Measurements from ENCODE around the gene NDC80.
A peak's percentile ranks its signal among the peaks of the same experiment; 100 is the strongest.

The NDC80 gene

GRCh38 chr18:2651981-2652380, 80.6 kb downstream of the NDC80 start:
- Histone ChIP-seq H3K27ac (no peak overlapping the region), H3K4me3 (no peak overlapping the region), H4K20me1 (peaks cover 4 to 13% (median 11%) of the 10 kb centered on the region in 11 experiments; a peak in 19 of 22 replicates), H3K9ac (no peak overlapping the region), H3K4me2 (no peak overlapping the region), H3K27me3 (no peaks in the 10 kb centered on the region), H3K4me1 (peaks cover 18 to 29% (median 23%) of the 10 kb centered on the region in 10 experiments; a peak in 19 of 20 replicates), H3K9me3 (replicated peaks in 1 of 11) (peaks cover 0 to 3% (median 0%) of the 10 kb centered on the region in 11 experiments; a peak in 1 of 22 replicates), H3K36me3 (no peaks in the 10 kb centered on the region)
- TF ChIP-seq Cebpa-rat (IDR thresholded peaks at IDR 0.05), result no peak

GRCh38 chr18:2653467-2653866, 82.1 kb downstream of the NDC80 start:
- Histone ChIP-seq H3K4me3 (no peak overlapping the region), H3K4me1 (peaks cover 28 to 39% (median 32%) of the 10 kb centered on the region in 10 experiments), H3K9ac (peak overlapping the region in 3 of 11 experiments; percentile 31 to 99 (median 55); a peak in 4 of 22 replicates), H4K20me1 (peaks cover 17 to 27% (median 25%) of the 10 kb centered on the region in 11 experiments; a peak in 21 of 22 replicates), H3K27ac (peak overlapping the region in 9 of 11 experiments; percentile 2 to 98 (median 96); a peak in 15 of 22 replicates), H3K9me3 (replicated peaks in 1 of 11) (peaks cover 0 to under 1% (median 0%) of the 10 kb centered on the region in 11 experiments; a peak in 1 of 22 replicates), H3K4me2 (peak overlapping the region; percentile 83 to 95 (median 90); a peak in 21 of 22 replicates), H3K27me3 (no peaks in the 10 kb centered on the region), H3K36me3 (no peaks in the 10 kb centered on the region; a peak in 1 of 22 replicates)
- peak in 3 of 11 experiments; percentile 11 to 71 (median 37); a peak in 4 of 22 replicates for TF ChIP-seq Cebpa-rat (IDR thresholded peaks at IDR 0.05)

- Histone ChIP-seq H3K4me3 (peak overlapping the region; percentile 78 to 99 (median 94)), H3K27ac (peak overlapping the region; percentile 91 to 98 (median 96)), H3K9ac (peak overlapping the region; percentile 93 to 99 (median 97))
Measured at GRCh38 chr18:2654169-2654927, 83.0 kb downstream of the NDC80 start.

GRCh38 chr18:2654928-2655177, 83.5 kb downstream of the NDC80 start:
- peak overlapping the region; percentile 93 to 99 (median 97) for H3K9ac ChIP-seq
- H3K27ac ChIP-seq, result peak overlapping the region; percentile 91 to 98 (median 96)
- H3K4me1 ChIP-seq, result peaks cover 34 to 47% (median 42%) of the 10 kb centered on the region in 10 experiments

More at GRCh38 chr18:2654169-2654927, 83.0 kb downstream of the NDC80 start:
- H3K4me1 ChIP-seq, result peaks cover 34 to 46% (median 39%) of the 10 kb centered on the region in 10 experiments
- peaks cover 0 to 6% (median 4%) of the 10 kb centered on the region in 11 experiments; a peak in 13 of 22 replicates for H3K36me3 ChIP-seq
- no peak for TF ChIP-seq Cebpa-rat (IDR thresholded peaks at IDR 0.05)
- peaks cover 25 to 36% (median 33%) of the 10 kb centered on the region in 11 experiments; a peak in 21 of 22 replicates for H4K20me1 ChIP-seq
- no peaks in the 10 kb centered on the region for H3K27me3 ChIP-seq
- H3K9me3 ChIP-seq (replicated peaks in 1 of 11), result no peaks in the 10 kb centered on the region
- H3K4me2 ChIP-seq, result peak overlapping the region; percentile 83 to 95 (median 90)

GRCh38 chr18:2655178-2655953, 84.0 kb downstream of the NDC80 start, which contains the start of gene SMCHD1:
Gene SMCHD1, plus strand, starts transcription at chr18:2655726. Its CDS starts 350 bp downstream, at chr18:2656076.
- Histone ChIP-seq H3K4me1 (peaks cover 34 to 47% (median 42%) of the 10 kb centered on the region in 10 experiments), H4K20me1 (peaks cover 27 to 46% (median 40%) of the 10 kb centered on the region in 11 experiments; a peak in 21 of 22 replicates), H3K9me3 (replicated peaks in 1 of 11) (peaks cover 0 to 8% (median 6%) of the 10 kb centered on the region in 11 experiments; a peak in 16 of 22 replicates), H3K4me2 (peak within 1 kb of the TSS; percentile 89 to 99 (median 92)), H3K36me3 (peaks cover under 1 to 16% (median 15%) of the 10 kb centered on the region in 11 experiments; a peak in 19 of 22 replicates), H3K27ac (peak within 1 kb of the TSS; percentile 91 to 98 (median 96)), H3K9ac (peak within 1 kb of the TSS; percentile 93 to 99 (median 97)), H3K4me3 (peak within 1 kb of the TSS; percentile 78 to 99 (median 94)), H3K27me3 (no peaks in the 10 kb centered on the region)
- no peak for TF ChIP-seq Cebpa-rat (IDR thresholded peaks at IDR 0.05)

More at GRCh38 chr18:2654928-2655177, 83.5 kb downstream of the NDC80 start:
- H3K4me2 ChIP-seq, result peak overlapping the region; percentile 83 to 95 (median 90)
- peaks cover 0 to 3% (median 1%) of the 10 kb centered on the region in 11 experiments; a peak in 9 of 22 replicates for H3K9me3 ChIP-seq (replicated peaks in 1 of 11)
- peak overlapping the region; percentile 78 to 99 (median 94) for H3K4me3 ChIP-seq
- H3K36me3 ChIP-seq, result peaks cover 0 to 11% (median 10%) of the 10 kb centered on the region in 11 experiments; a peak in 15 of 22 replicates
- H3K27me3 ChIP-seq, result no peaks in the 10 kb centered on the region
- peaks cover 27 to 41% (median 38%) of the 10 kb centered on the region in 11 experiments; a peak in 21 of 22 replicates for H4K20me1 ChIP-seq
- TF ChIP-seq Cebpa-rat (IDR thresholded peaks at IDR 0.05), result no peak

GRCh38 chr18:2655954-2656236, 84.5 kb downstream of the NDC80 start:
- Histone ChIP-seq H4K20me1 (peaks cover 27 to 52% (median 44%) of the 10 kb centered on the region in 11 experiments; a peak in 21 of 22 replicates), H3K4me1 (peaks cover 34 to 47% (median 42%) of the 10 kb centered on the region in 10 experiments), H3K36me3 (peaks cover 4 to 21% (median 20%) of the 10 kb centered on the region in 11 experiments; a peak in 20 of 22 replicates), H3K4me2 (peak overlapping the region; percentile 89 to 99 (median 92)), H3K9ac (peak overlapping the region; percentile 93 to 99 (median 97)), H3K9me3 (replicated peaks in 1 of 11) (peaks cover 0 to 13% (median 12%) of the 10 kb centered on the region in 11 experiments; a peak in 16 of 22 replicates), H3K27ac (peak overlapping the region; percentile 91 to 98 (median 96)), H3K4me3 (peak overlapping the region; percentile 78 to 99 (median 94)), H3K27me3 (no peaks in the 10 kb centered on the region)
- no peak for TF ChIP-seq Cebpa-rat (IDR thresholded peaks at IDR 0.05)

GRCh38 chr18:2656237-2656980, 85.1 kb downstream of the NDC80 start:
- Histone ChIP-seq H3K27ac (peak overlapping the region; percentile 91 to 98 (median 96)), H3K36me3 (peaks cover 4 to 25% (median 23%) of the 10 kb centered on the region in 11 experiments; a peak in 20 of 22 replicates)

More at GRCh38 chr18:2656237-2656980, 85.1 kb downstream of the NDC80 start:
- TF ChIP-seq Cebpa-rat (IDR thresholded peaks at IDR 0.05), result no peak
- Histone ChIP-seq H3K4me2 (peak overlapping the region; percentile 89 to 99 (median 92)), H3K4me1 (peaks cover 34 to 47% (median 42%) of the 10 kb centered on the region in 10 experiments), H3K4me3 (peak overlapping the region; percentile 78 to 99 (median 94)), H4K20me1 (peaks cover 27 to 56% (median 48%) of the 10 kb centered on the region in 11 experiments; a peak in 21 of 22 replicates), H3K9me3 (replicated peaks in 1 of 11) (peaks cover 0 to 16% (median 13%) of the 10 kb centered on the region in 11 experiments; a peak in 16 of 22 replicates), H3K27me3 (no peaks in the 10 kb centered on the region), H3K9ac (peak overlapping the region; percentile 93 to 99 (median 97))
